ENCODE results near the gene USPL1.

DNA sequence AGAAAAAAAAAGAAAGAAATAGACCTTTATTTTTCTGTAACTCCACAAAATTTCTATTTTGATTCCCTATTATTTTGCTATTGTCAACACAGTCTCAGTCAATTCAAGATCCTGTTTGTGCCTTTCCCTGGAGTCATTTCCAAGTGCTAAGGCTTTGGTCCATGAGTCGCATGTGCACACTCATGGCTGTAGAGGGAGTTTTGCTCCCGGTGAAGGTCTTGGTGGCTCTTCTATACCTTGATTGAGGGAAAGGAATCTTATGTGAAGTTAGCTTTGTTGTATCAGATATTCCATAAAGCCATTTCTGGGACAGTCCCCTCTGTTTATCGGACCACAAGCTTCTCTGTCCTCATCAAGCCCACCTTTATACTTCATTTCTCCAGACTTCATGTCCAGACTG lies 59.0 kb downstream of the USPL1 start:
- TF ChIP-seq EP300 (IDR thresholded peaks at IDR 0.05) (no peak), POLR2A (IDR thresholded peaks at IDR 0.05) (no peak)

Data from ovary (tissue), 1 donor.